Measurements from ENCODE around the gene PTH2. TPM values are rescaled to one million over a fixed set of nuclear protein-coding genes. Genes with fewer than 3 reads are reported as not detected.

Gene PTH2
- total and polyA plus RNA-seq, 2 of the 8 experiments (the other 6 are each of a cell fraction or from before 2014, with no cell fraction given), result not detected

DNA sequence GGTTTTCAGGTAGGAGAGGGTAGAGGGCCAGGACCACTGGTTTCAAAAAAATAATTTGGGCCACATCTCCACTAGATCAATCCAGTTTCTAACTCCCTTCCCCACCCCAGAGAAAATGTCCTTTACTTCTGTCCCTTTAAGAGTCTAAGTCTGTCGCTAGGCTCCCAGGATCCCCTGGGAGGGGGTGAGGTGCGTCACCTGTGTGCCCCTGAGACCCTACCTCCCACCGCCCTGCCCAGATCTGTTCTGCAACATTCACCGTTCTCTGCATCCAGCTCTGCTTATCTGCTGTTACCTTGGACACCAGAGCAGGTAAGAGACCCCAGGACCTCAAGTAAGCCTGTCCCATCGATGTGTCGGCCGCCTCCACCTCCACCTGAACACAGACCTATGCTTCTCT lies 1.9 kb upstream of the PTH2 start, which contains the start of gene GFY (continued):
- TF ChIP-seq CBX5 (IDR thresholded peaks at IDR 0.05; ENCODE audit: low read depth, low read length) (no peak), SRF (IDR thresholded peaks at IDR 0.05; ENCODE audit: low read depth, low read length) (no peak), JUN (IDR thresholded peaks at IDR 0.05; ENCODE audit: low read depth, low read length) (no peak)
- TF ChIP-seq, protein P1, sequence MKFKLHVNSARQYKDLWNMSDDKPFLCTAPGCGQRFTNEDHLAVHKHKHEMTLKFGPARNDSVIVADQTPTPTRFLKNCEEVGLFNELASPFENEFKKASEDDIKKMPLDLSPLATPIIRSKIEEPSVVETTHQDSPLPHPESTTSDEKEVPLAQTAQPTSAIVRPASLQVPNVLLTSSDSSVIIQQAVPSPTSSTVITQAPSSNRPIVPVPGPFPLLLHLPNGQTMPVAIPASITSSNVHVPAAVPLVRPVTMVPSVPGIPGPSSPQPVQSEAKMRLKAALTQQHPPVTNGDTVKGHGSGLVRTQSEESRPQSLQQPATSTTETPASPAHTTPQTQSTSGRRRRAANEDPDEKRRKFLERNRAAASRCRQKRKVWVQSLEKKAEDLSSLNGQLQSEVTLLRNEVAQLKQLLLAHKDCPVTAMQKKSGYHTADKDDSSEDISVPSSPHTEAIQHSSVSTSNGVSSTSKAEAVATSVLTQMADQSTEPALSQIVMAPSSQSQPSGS (IDR thresholded peaks at IDR 0.05; ENCODE audit: low read length), result no peak
- TF ChIP-seq, protein P2, sequence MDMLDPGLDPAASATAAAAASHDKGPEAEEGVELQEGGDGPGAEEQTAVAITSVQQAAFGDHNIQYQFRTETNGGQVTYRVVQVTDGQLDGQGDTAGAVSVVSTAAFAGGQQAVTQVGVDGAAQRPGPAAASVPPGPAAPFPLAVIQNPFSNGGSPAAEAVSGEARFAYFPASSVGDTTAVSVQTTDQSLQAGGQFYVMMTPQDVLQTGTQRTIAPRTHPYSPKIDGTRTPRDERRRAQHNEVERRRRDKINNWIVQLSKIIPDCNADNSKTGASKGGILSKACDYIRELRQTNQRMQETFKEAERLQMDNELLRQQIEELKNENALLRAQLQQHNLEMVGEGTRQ (IDR thresholded peaks at IDR 0.05; ENCODE audit: low read length), result no peak
